Measurements from ENCODE around the gene CUL1.

- TF ChIP-seq POLR2AphosphoS5 (IDR thresholded peaks at IDR 0.05; ENCODE audit: borderline replicate concordance, low read depth, low read length) (no peak), EZH2 (IDR thresholded peaks at IDR 0.05) (no peak)
These were observed 701 bp upstream of the CUL1 start for GRCh38 chr7:148698007-148698396.
